Loucy (cell line): ENCODE data around the gene DCP1B.

Source experiments
- H2AFZ ChIP-seq: fragments of 200-600 bp; sonication (generic); 2 replicates; pipeline ENCODE4 v1.6.0; 2016; ENCODE audit warnings: antibody characterized with exemption, mild to moderate bottlenecking, low read length, moderate library complexity
- H3F3A ChIP-seq: fragments of 200-600 bp; 2 replicates; pipeline ENCODE4 v1.6.0; 2016; ENCODE audit warnings: antibody characterized with exemption, low read depth, mild to moderate bottlenecking
- H3K27me3 ChIP-seq: fragments of 200-600 bp; sonication (generic); 2 replicates; pipeline ENCODE4 v1.6.1; 2014; ENCODE audit warnings: low read length, mild to moderate bottlenecking; ENCODE audit not compliant: insufficient read depth, poor library complexity, severe bottlenecking
- H3K36me3 ChIP-seq: fragments of 200-600 bp; sonication (generic); 2 replicates; pipeline ENCODE4 v1.6.1; 2016; ENCODE audit warnings: low read length; ENCODE audit not compliant: insufficient read depth
- H3K4me1 ChIP-seq: fragments of 200-600 bp; sonication (generic); 2 replicates; pipeline ENCODE4 v1.5.1; 2014; ENCODE audit warnings: low read length, mild to moderate bottlenecking; ENCODE audit not compliant: insufficient read depth, poor library complexity, severe bottlenecking
- H3K4me2 ChIP-seq: fragments of 200-600 bp; sonication (generic); 2 replicates; pipeline ENCODE4 v1.6.0; 2014; ENCODE audit warnings: antibody characterized with exemption, low read length, low read depth, mild to moderate bottlenecking; ENCODE audit not compliant: poor library complexity, severe bottlenecking
- H3K4me3 ChIP-seq: fragments of 200-600 bp; sonication (generic); 2 replicates; pipeline ENCODE4 v1.5.1; 2014; ENCODE audit warnings: low read length, mild to moderate bottlenecking, mixed read lengths; ENCODE audit not compliant: poor library complexity, severe bottlenecking
- H3K79me2 ChIP-seq: fragments of 200-600 bp; sonication (generic); 2 replicates; pipeline ENCODE4 v1.6.1; 2014; ENCODE audit warnings: low read length; ENCODE audit not compliant: insufficient read depth
- H3K9ac ChIP-seq: fragments of 200-600 bp; sonication (generic); 2 replicates; pipeline ENCODE4 v1.6.0; 2014; ENCODE audit warnings: mild to moderate bottlenecking, low read depth, low read length, moderate library complexity; ENCODE audit not compliant: poor library complexity, severe bottlenecking
- H3K9me2 ChIP-seq: fragments of 200-600 bp; sonication (generic); replicated peaks from 2 replicates; pipeline ENCODE4 v1.6.1; 2016; ENCODE audit warnings: low read depth, low read length, mixed read lengths
- H3K9me3 ChIP-seq: fragments of 200-600 bp; sonication (generic); 2 replicates; pipeline ENCODE4 v1.6.1; 2014; ENCODE audit warnings: mild to moderate bottlenecking, antibody characterized with exemption, low read length, low read depth; ENCODE audit not compliant: insufficient read depth
- H4K20me1 ChIP-seq: fragments of 200-600 bp; sonication (generic); 2 replicates; pipeline ENCODE4 v1.6.0; 2014; ENCODE audit warnings: antibody characterized with exemption, low read length, mild to moderate bottlenecking; ENCODE audit not compliant: insufficient read depth, poor library complexity, severe bottlenecking
- CTCF ChIP-seq: fragments of 200-600 bp; sonication (generic); conservative IDR thresholded peaks from 2 replicates; pipeline ENCODE4 v1.5.1; 2014; ENCODE audit warnings: mild to moderate bottlenecking, antibody characterized with exemption, low read length
- EZH2phosphoT487 ChIP-seq: fragments of 200-600 bp; IDR thresholded peaks from 2 replicates; pipeline ENCODE4 v1.6.1; 2018; ENCODE audit warnings: antibody characterized with exemption, mild to moderate bottlenecking, moderate library complexity, borderline replicate concordance

Gene DCP1B

DNA sequence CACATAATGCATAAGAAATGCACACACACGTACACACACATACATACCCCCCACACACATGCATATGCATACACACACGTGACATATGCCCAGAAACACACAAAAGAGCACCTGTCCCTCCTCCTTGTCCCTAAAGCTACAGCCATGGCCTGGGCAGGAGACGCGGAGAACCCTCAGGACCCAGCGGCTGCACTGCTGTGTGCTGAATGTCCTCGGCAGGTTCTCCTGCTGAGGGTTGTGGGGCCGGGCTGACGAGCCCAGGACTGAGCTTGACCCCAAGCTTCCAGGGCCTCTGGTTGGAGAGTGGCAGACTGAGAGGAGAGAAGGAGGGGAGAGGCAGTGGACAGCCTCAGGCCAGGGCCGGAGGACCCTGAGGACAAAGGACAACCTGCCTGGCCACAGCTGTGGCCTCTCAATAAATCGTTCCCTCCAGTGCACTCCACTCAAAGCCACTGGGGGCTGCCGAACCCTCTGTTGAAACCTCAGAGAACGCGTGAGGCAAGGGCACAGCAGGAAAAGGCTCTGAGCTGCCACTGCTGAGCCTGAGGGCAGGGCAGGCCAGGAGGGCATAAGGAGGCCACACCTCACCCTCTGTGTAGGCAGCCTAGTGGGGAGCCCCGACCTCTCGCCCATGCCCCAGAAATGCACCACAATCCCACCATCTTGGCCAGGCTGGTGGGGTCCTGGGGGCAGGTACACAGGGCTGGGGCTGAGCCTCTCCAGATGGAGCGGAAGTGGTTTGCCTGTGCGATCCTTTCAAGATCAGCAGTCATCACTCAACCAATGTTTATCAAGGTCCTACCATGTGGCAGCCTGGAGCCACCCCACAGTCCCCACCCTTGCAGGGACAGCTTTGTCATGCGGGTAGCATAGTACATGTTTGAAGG lies 88.9 kb downstream of the DCP1B start:
- H3K9me3 ChIP-seq = no peaks in the 10 kb centered on the region
- H3K27me3 ChIP-seq = no peaks in the 10 kb centered on the region
- no peaks in the 10 kb centered on the region for H3K36me3 ChIP-seq
- no peaks in the 10 kb centered on the region for H3F3A ChIP-seq
- peak overlapping the region; percentile 72 for H3K9ac ChIP-seq
- H3K4me3 ChIP-seq = peak overlapping the region; percentile 53
- H3K79me2 ChIP-seq = no peaks in the 10 kb centered on the region
- peak overlapping the region; percentile 49 for H2AFZ ChIP-seq
- H3K4me1 ChIP-seq = peaks cover 55% of the 10 kb centered on the region
- TF ChIP-seq EZH2phosphoT487 (no peak), CTCF (peak; percentile 29)
- no peaks in the 10 kb centered on the region for H4K20me1 ChIP-seq
- H3K4me2 ChIP-seq = peak overlapping the region; percentile 72
- no peaks in the 10 kb centered on the region for H3K9me2 ChIP-seq

- peak overlapping the region; percentile 72 for H3K4me2 ChIP-seq
- no peaks in the 10 kb centered on the region for H3K9me2 ChIP-seq
Observed at GRCh38 chr12:1914114-1914911, 89.9 kb downstream of the DCP1B start.

More at GRCh38 chr12:1914114-1914911, 89.9 kb downstream of the DCP1B start:
- no peaks in the 10 kb centered on the region for H4K20me1 ChIP-seq
- H3F3A ChIP-seq = no peaks in the 10 kb centered on the region
- peaks cover 50% of the 10 kb centered on the region for H3K4me1 ChIP-seq
- peak overlapping the region; percentile 53 for H3K4me3 ChIP-seq
- no peaks in the 10 kb centered on the region for H3K36me3 ChIP-seq
- TF ChIP-seq CTCF (no peak), EZH2phosphoT487 (no peak)
- no peaks in the 10 kb centered on the region for H3K9me3 ChIP-seq
- no peaks in the 10 kb centered on the region for H3K79me2 ChIP-seq
- H3K9ac ChIP-seq = peak overlapping the region; percentile 72
- no peak overlapping the region for H2AFZ ChIP-seq
- no peaks in the 10 kb centered on the region for H3K27me3 ChIP-seq
